HK-2 (cell line): Measurements from ENCODE around the gene IKZF4.
"Not testable (repeated sequence)": the region's sequence is repeated elsewhere in the genome, so short reads cannot be mapped to it uniquely, and the experiment has no call there.

Experiments used
- DNase-seq: peaks from one replicate; pipeline ENCODE4 v3.0.0-alpha.2; 2018; ENCODE audit not compliant: unreplicated experiment

IKZF4 gene

DNA sequence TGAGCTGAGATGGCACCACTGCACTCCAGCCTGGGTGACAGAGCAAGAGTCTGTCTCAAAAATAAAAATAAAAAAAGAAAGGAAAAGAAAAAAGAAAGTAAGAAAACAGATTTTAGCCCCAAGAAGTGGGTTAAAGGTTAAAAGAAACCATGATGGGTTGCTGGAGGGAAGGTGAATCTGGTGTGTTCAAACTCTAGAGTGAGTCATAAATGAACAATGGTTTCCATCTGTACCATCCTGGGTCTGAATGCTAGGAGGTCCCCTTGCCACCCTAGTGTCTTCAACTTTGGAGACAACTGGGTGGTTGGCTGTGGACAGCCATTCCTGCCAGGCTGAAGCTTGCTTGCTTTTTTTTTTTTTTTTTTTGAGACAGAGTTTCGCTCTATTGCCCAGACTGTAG lies 19.3 kb downstream of the IKZF4 start:
- no peak for DNase-seq

- DNase-seq: no peak
Measured at GRCh38 chr12:56040963-56041551, 20.2 kb downstream of the IKZF4 start.

GRCh38 chr12:56041552-56042429 lies 20.9 kb downstream of the IKZF4 start, which contains the start of gene RPS26:
RPS26 (plus strand) TSS chr12:56041918; CDS start chr12:56042167, 249 bp downstream.
- DNase-seq: peak; percentile 97

DNA sequence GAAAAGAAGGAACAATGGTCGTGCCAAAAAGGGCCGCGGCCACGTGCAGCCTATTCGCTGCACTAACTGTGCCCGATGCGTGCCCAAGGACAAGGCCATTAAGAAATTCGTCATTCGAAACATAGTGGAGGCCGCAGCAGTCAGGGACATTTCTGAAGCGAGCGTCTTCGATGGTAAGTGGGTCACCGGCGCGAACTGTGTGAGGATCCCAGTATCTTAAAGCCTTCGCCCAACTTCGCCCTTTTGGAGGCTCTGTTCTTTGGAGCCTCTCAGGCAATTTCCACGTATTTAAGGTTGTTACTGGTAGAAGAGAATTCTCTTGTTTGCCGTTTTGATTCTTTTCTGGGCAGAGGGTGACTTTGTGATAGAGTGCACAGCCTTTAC lies 21.6 kb downstream of the IKZF4 start:
- DNase-seq: not testable (repeated sequence)

DNA sequence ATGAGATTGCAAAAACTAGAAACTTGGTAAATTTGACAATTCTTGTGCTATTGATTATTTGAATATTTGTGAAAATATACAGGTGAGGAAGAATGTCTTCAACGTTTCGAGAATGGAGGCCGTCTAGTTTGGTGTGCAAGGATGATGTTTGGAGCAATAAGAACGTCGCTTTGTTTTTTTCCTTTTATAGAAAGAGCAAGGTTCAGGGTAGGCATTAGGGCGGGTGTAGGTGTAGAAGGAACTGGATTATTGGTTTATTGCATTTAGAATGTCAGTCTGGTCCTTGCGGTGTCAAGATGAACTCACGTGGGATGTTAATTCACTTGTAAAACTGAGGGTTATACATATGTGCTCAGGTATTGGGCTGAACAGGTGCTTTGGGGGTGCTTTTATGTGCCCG lies 22.0 kb downstream of the IKZF4 start:
- DNase-seq: no peak

- DNase-seq: no peak
Measured at GRCh38 chr12:56046027-56046780, 25.4 kb downstream of the IKZF4 start.

- DNase-seq: no peak
Measured at GRCh38 chr12:56053407-56053893, 32.6 kb downstream of the IKZF4 start.

- DNase-seq: not testable (repeated sequence)
Measured at GRCh38 chr12:56059964-56060363, 39.1 kb downstream of the IKZF4 start.

DNA sequence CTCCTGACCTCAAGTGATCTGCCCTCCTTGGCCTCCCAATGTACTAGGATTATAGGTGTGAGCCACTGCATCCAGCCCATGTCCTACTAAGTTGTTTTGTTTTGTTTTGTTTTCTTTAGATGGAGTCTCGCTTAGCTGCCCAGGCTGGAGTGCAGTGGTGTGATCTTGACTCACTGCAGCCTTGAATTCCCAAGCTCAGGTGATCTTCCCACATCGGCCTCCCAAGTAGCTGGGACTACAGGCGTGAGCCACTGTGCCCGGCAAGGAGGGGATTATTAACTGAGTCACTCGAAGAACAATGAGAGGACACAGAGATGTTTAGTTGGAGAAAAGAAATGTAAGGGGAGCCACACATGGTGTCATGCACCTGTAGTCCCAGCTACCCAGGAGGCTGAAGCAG lies 41.1 kb downstream of the IKZF4 start:
- DNase-seq: no peak

DNA sequence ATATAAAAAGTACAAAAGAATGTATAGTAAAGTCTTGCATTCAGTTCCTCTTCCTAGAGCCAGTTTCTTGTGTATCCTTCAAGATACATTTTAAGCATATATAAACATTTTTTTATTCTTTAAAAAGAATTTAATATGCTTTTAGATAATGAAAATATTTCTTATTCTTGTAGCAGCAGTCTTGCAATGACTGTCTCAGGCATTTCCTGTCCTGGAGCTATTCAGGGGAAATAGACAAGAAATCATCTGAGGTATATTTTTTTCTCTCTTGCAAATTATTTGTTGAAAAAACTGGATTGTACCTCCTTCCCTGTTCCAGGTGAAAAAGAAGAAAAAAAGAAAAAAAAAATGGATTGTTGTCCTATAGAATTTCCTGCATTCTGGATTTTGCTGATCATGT lies 42.2 kb downstream of the IKZF4 start:
- no peak for DNase-seq

GRCh38 chr12:56071648-56072047 lies 50.8 kb downstream of the IKZF4 start:
- DNase-seq: no peak

DNA sequence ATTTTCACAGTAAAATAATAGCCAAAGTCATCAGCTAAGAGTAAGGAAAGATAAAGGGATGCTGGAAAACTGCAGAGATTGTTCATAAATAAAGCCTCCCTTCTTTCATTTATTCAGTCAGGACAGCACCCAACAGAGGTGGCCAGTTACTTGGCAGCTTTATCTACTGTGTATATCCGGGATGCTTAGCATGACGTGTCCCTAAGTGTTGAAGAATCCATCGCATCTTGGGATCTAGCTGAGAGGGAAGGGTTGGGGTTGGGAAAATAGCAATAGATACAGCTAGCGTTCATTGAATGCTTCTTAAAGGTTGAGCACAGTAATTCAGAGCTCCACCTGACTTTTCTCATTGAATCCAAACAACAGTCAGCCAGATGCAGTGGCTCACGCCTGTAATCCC lies 53.6 kb downstream of the IKZF4 start:
- DNase-seq: no peak

DNA sequence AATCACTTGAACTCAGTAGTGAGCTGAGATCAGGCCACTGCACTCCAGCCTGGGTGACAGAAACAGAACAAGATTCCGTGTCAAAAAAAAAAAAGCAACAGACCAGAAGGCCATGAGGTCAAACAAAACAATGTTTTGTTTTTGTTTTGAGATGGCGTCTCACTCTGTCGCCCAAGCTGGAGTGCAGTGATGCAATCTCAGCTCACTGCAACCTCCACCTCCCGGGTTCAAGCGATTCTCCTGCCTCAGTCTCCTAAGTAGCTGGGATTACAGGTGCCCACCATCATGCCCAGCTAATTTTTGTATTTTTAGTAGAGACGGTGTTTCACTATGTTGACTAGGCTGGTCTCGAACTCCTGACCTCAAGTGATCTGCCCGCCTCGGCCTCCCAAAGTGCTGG lies 57.1 kb downstream of the IKZF4 start:
- DNase-seq: not testable (repeated sequence)

GRCh38 chr12:56078427-56078826 lies 57.6 kb downstream of the IKZF4 start:
- DNase-seq: no peak

- peak; percentile 90 for DNase-seq
Measured at GRCh38 chr12:56078931-56079722, 58.3 kb downstream of the IKZF4 start.

DNA sequence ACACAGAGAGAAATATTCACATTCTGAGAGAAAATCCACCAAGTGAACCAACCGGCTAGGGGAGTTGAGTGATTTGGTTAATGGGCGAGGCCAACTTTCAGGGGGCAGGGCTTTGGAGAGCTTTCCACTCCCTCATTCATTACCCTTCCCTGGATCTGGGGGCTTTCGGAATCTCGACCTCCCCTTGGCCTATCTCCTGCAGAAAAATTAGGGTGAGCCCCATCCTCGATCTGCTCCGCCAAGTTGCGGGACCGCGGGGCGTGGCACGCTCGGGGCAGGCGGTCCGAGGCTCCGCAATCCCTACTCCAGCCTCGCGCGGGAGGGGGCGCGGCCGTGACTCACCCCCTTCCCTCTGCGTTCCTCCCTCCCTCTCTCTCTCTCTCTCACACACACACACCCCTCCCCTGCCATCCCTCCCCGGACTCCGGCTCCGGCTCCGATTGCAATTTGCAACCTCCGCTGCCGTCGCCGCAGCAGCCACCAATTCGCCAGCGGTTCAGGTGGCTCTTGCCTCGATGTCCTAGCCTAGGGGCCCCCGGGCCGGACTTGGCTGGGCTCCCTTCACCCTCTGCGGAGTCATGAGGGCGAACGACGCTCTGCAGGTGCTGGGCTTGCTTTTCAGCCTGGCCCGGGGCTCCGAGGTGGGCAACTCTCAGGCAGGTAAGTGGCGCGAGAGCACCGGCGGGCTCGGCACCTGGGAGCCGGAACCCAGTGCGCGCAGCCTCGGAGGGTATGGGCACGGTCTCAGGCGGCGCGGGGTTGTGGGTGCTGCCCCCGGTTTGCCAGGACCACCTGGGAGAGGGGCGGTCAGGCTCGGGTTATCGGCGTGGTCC lies 59.1 kb downstream of the IKZF4 start, which contains the start of gene ERBB3:
Gene ERBB3 (plus strand): TSS at position 443 of the 833 bp plus-strand sequence. CDS start 136 bp downstream, at position 579.
- peak; percentile 84 for DNase-seq

DNA sequence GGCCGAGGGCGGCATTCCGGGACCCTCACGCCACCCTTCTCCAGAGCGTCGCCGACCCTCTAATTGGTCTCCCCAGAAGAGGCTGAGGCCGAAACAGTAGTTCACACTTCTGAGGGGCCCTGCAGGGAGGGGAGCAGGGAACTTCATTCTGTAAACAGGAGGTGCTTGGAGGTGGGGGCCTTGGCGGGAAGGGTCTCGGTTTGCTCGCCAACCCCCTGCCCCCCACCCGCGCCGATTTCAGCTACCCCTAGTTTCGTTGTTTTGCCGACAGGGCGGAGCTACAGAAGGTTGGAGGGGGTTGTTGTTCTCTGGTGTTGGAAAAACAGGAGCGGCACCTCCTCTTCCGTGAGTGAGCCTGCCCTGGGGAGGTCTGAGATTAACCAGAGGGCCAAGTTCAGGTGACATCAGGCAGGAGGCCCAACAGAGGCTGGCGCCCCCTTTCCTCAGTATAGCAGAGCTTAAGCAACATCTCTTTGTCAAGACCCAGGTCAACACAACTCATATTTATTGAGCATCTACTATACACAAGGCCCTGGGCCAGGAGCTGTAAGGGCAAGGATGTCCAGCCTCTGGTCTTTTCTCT lies 59.8 kb downstream of the IKZF4 start:
- DNase-seq: no peak

- no peak for DNase-seq
Measured at GRCh38 chr12:56081393-56082347, 60.8 kb downstream of the IKZF4 start.

- no peak for DNase-seq
Measured at GRCh38 chr12:56082382-56082781, 61.5 kb downstream of the IKZF4 start.
